Measurements from ENCODE around the gene CMIP. TPM values are rescaled to one million over a fixed set of nuclear protein-coding genes. Genes with fewer than 3 reads are reported as not detected.

CMIP gene
- total RNA-seq, 1 donor from 2014 or later: 27.7 TPM

- TF ChIP-seq CTCF (IDR thresholded peaks at IDR 0.05; ENCODE audit: insufficient read depth, low read length, poor library complexity, severe bottlenecking): no peak
- DNase-seq (ENCODE audit: low read depth): no peak
- no peak overlapping the region for H3K4me3 ChIP-seq (ENCODE audit: low read depth, low read length)
- no peaks in the 10 kb centered on the region for H3K36me3 ChIP-seq (ENCODE audit: control insufficient read depth, insufficient read depth, low read length)
- no peaks in the 10 kb centered on the region for H3K27me3 ChIP-seq (ENCODE audit: control insufficient read depth, insufficient read depth, low read length)
Observed at GRCh38 chr16:81748476-81749198, 304.0 kb downstream of the CMIP start.

GRCh38 chr16:81752225-81752875, 307.7 kb downstream of the CMIP start:
- Histone ChIP-seq H3K4me3 (ENCODE audit: low read depth, low read length) (no peak overlapping the region), H3K27me3 (ENCODE audit: control insufficient read depth, insufficient read depth, low read length) (no peaks in the 10 kb centered on the region), H3K36me3 (ENCODE audit: control insufficient read depth, insufficient read depth, low read length) (no peaks in the 10 kb centered on the region)
- no peak for DNase-seq (ENCODE audit: low read depth)
- no peak for TF ChIP-seq CTCF (IDR thresholded peaks at IDR 0.05; ENCODE audit: insufficient read depth, low read length, poor library complexity, severe bottlenecking)

- no peak for DNase-seq (ENCODE audit: low read depth)
- no peak overlapping the region for H3K4me3 ChIP-seq (ENCODE audit: low read depth, low read length)
- H3K27me3 ChIP-seq (ENCODE audit: control insufficient read depth, insufficient read depth, low read length): no peaks in the 10 kb centered on the region
- no peaks in the 10 kb centered on the region for H3K36me3 ChIP-seq (ENCODE audit: control insufficient read depth, insufficient read depth, low read length)
- no peak for TF ChIP-seq CTCF (IDR thresholded peaks at IDR 0.05; ENCODE audit: insufficient read depth, low read length, poor library complexity, severe bottlenecking)
Observed at GRCh38 chr16:81752876-81753227, 308.2 kb downstream of the CMIP start.

GRCh38 chr16:81754858-81755257, 310.2 kb downstream of the CMIP start:
- no peak for DNase-seq (ENCODE audit: low read depth)
- H3K4me3 ChIP-seq (ENCODE audit: low read depth, low read length): no peak overlapping the region
- H3K27me3 ChIP-seq (ENCODE audit: control insufficient read depth, insufficient read depth, low read length): no peaks in the 10 kb centered on the region
- no peak for TF ChIP-seq CTCF (IDR thresholded peaks at IDR 0.05; ENCODE audit: insufficient read depth, low read length, poor library complexity, severe bottlenecking)
- H3K36me3 ChIP-seq (ENCODE audit: control insufficient read depth, insufficient read depth, low read length): no peaks in the 10 kb centered on the region

- Histone ChIP-seq H3K4me3 (ENCODE audit: low read depth, low read length) (no peak overlapping the region), H3K27me3 (ENCODE audit: control insufficient read depth, insufficient read depth, low read length) (no peaks in the 10 kb centered on the region), H3K36me3 (ENCODE audit: control insufficient read depth, insufficient read depth, low read length) (no peaks in the 10 kb centered on the region)
- TF ChIP-seq CTCF (IDR thresholded peaks at IDR 0.05; ENCODE audit: insufficient read depth, low read length, poor library complexity, severe bottlenecking): no peak
- DNase-seq (ENCODE audit: low read depth): no peak
Observed at GRCh38 chr16:81755915-81756614, 311.5 kb downstream of the CMIP start.
